ENCODE results near the gene LCORL.
"Not testable (repeated sequence)": the region's sequence is repeated elsewhere in the genome, so short reads cannot be mapped to it uniquely, and the experiment has no call there.

The LCORL gene

DNA sequence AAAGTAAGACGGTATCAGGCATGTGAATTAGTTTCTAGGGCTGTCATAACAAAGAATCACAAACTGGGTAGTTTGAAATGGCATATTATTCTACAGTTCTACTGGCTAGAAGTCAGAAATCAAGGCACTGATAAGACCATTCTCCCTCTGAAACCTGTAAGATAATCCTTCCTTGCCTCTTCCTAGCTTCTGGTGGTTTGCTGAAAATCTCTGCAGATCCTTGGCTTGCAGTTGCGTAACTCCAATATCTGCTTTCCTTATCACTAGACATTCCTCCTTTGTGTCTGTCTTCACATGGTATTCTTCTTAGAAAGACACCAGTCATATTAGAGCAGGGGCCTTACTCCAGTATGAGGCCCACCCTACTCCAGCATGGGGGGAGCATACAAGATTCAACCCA lies 19.6 kb upstream of the LCORL start:
- no peak overlapping the region for H2BK5ac ChIP-seq (ENCODE audit: low read length)
- no peak overlapping the region for H3K14ac ChIP-seq (ENCODE audit: low read length)
- H2AK5ac ChIP-seq (ENCODE audit: low read depth, low read length): no peak overlapping the region
- no peak overlapping the region for H3K18ac ChIP-seq (ENCODE audit: low read length)
- H3K23ac ChIP-seq (ENCODE audit: low read depth, low read length, poor library complexity): no peak overlapping the region
- H3K4ac ChIP-seq (ENCODE audit: low read length): no peak overlapping the region
- DNase-seq (ENCODE audit: low spot score): no peak
- H2AFZ ChIP-seq (ENCODE audit: low read length): no peak overlapping the region
- no peak overlapping the region for H3K27ac ChIP-seq (replicated peaks; ENCODE audit: low read length)
- WGBS, 2 donors (ENCODE audit: extremely low coverage in 2 of 2, insufficient read length in 2 of 2, insufficient replicate concordance in 1 of 2): no CpG with 5 or more reads among the region's 2 CpGs
- no peak overlapping the region for H4K91ac ChIP-seq (ENCODE audit: low read depth, low read length, poor library complexity)
- H2BK12ac ChIP-seq (ENCODE audit: low read length): no peak overlapping the region
- H3K9ac ChIP-seq (ENCODE audit: low read depth, low read length, poor library complexity): no peak overlapping the region
- no peak overlapping the region for H4K8ac ChIP-seq (ENCODE audit: low read depth, low read length)
- H3K4me2 ChIP-seq (ENCODE audit: insufficient read depth, low read length, poor library complexity, severe bottlenecking): no peak overlapping the region
- H2BK120ac ChIP-seq (ENCODE audit: low read depth, low read length): no peak overlapping the region
- no peak overlapping the region for H3K4me3 ChIP-seq (ENCODE audit: low read length in 2 of 2)
- H3K27me3 ChIP-seq (ENCODE audit: control insufficient read depth in 3 of 3, insufficient read depth in 3 of 3, low read depth in 1 of 3, low read length in 3 of 3): no peaks in the 10 kb centered on the region
- H3K4me1 ChIP-seq (ENCODE audit: control insufficient read depth in 2 of 2, insufficient read depth in 1 of 2, low read depth in 1 of 2, low read length in 2 of 2): no peaks in the 10 kb centered on the region
- H3K79me1 ChIP-seq (ENCODE audit: low read depth, low read length): no peaks in the 10 kb centered on the region
- H3K36me3 ChIP-seq (replicated peaks in 1 of 2; ENCODE audit: control insufficient read depth in 2 of 2, insufficient read depth in 2 of 2, low read length in 2 of 2): no peaks in the 10 kb centered on the region
- no peak overlapping the region for H2BK15ac ChIP-seq (ENCODE audit: low read length)
- no peaks in the 10 kb centered on the region for H3K9me3 ChIP-seq (replicated peaks in 1 of 2; ENCODE audit: control insufficient read depth in 2 of 2, insufficient read depth in 1 of 2, low read depth in 1 of 2, low read length in 2 of 2)

DNA sequence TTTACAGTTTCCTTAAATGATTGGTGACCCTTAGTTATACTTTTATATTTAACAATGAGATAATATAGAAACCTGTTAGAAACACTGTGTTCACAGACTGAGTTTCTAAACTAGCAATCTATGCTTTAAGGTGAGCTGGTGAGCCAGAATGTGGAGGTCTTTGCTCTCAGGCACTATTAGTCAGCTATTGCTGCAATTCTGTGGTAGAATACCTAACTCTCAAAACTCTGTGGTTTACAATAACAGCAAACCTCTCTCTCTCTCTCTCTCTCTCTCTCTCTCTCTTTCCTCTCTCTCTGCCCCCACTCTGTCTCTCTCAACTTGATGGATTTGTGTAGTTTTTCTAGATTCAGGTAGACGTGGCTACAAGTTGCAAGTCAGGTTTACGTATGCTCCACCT lies 17.6 kb upstream of the LCORL start:
- WGBS, 2 donors (ENCODE audit: extremely low coverage in 2 of 2, insufficient read length in 2 of 2, insufficient replicate concordance in 1 of 2): no CpG with 5 or more reads among the region's 2 CpGs
- no peaks in the 10 kb centered on the region for H3K36me3 ChIP-seq (replicated peaks in 1 of 2; ENCODE audit: control insufficient read depth in 2 of 2, insufficient read depth in 2 of 2, low read length in 2 of 2)
- no peak overlapping the region for H4K8ac ChIP-seq (ENCODE audit: low read depth, low read length)

DNA sequence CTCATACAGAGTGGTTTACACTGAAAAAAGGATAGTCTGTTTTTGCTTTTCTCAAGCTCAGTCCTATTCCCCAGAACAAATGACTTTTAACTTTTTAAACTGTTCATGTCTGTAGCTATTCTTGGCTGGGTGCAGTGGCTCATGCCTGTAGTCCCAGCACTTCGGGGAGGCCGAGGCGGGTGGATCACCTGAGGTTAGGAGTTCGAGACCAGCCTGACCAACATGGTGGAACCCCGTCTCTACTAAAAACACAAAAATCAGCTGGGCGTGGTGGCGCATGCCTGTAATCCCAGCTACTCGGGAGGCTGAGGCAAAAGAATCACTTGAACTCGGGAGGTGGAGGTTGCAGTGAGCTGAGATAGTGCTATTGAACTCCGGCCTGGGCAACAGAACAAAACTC lies 14.8 kb upstream of the LCORL start:
- not testable (repeated sequence) for H3K79me1 ChIP-seq (ENCODE audit: low read depth, low read length); H3K27ac ChIP-seq (replicated peaks; ENCODE audit: low read length); H2AFZ ChIP-seq (ENCODE audit: low read length); H3K27me3 ChIP-seq (ENCODE audit: control insufficient read depth in 3 of 3, insufficient read depth in 3 of 3, low read depth in 1 of 3, low read length in 3 of 3); H3K4ac ChIP-seq (ENCODE audit: low read length); H3K4me3 ChIP-seq (ENCODE audit: low read length in 2 of 2); H4K8ac ChIP-seq (ENCODE audit: low read depth, low read length); H2BK120ac ChIP-seq (ENCODE audit: low read depth, low read length); H3K4me1 ChIP-seq (ENCODE audit: control insufficient read depth in 2 of 2, insufficient read depth in 1 of 2, low read depth in 1 of 2, low read length in 2 of 2); H2BK5ac ChIP-seq (ENCODE audit: low read length); H2BK15ac ChIP-seq (ENCODE audit: low read length); H3K4me2 ChIP-seq (ENCODE audit: insufficient read depth, low read length, poor library complexity, severe bottlenecking); DNase-seq (ENCODE audit: low spot score); H2BK12ac ChIP-seq (ENCODE audit: low read length); H3K14ac ChIP-seq (ENCODE audit: low read length); H3K23ac ChIP-seq (ENCODE audit: low read depth, low read length, poor library complexity); H3K36me3 ChIP-seq (replicated peaks in 1 of 2; ENCODE audit: control insufficient read depth in 2 of 2, insufficient read depth in 2 of 2, low read length in 2 of 2); H2AK5ac ChIP-seq (ENCODE audit: low read depth, low read length); H3K9ac ChIP-seq (ENCODE audit: low read depth, low read length, poor library complexity); H3K9me3 ChIP-seq (replicated peaks in 1 of 2; ENCODE audit: control insufficient read depth in 2 of 2, insufficient read depth in 1 of 2, low read depth in 1 of 2, low read length in 2 of 2); H4K91ac ChIP-seq (ENCODE audit: low read depth, low read length, poor library complexity); H3K18ac ChIP-seq (ENCODE audit: low read length)
- WGBS, 2 donors (ENCODE audit: extremely low coverage in 2 of 2, insufficient read length in 2 of 2, insufficient replicate concordance in 1 of 2): no CpG with 5 or more reads among the region's 10 CpGs

More for the DNA sequence above, 17.6 kb upstream of the LCORL start:
- H3K27ac ChIP-seq (replicated peaks; ENCODE audit: low read length): no peak overlapping the region
- no peak overlapping the region for H2BK15ac ChIP-seq (ENCODE audit: low read length)
- H2BK12ac ChIP-seq (ENCODE audit: low read length): no peak overlapping the region
- no peak for DNase-seq (ENCODE audit: low spot score)
- no peak overlapping the region for H3K9ac ChIP-seq (ENCODE audit: low read depth, low read length, poor library complexity)
- no peak overlapping the region for H4K91ac ChIP-seq (ENCODE audit: low read depth, low read length, poor library complexity)
- no peak overlapping the region for H3K4me3 ChIP-seq (ENCODE audit: low read length in 2 of 2)
- no peak overlapping the region for H3K4me2 ChIP-seq (ENCODE audit: insufficient read depth, low read length, poor library complexity, severe bottlenecking)
- H3K79me1 ChIP-seq (ENCODE audit: low read depth, low read length): no peaks in the 10 kb centered on the region
- H3K9me3 ChIP-seq (replicated peaks in 1 of 2; ENCODE audit: control insufficient read depth in 2 of 2, insufficient read depth in 1 of 2, low read depth in 1 of 2, low read length in 2 of 2): no peaks in the 10 kb centered on the region
- no peak overlapping the region for H2BK5ac ChIP-seq (ENCODE audit: low read length)
- no peak overlapping the region for H2AK5ac ChIP-seq (ENCODE audit: low read depth, low read length)
- H3K4me1 ChIP-seq (ENCODE audit: control insufficient read depth in 2 of 2, insufficient read depth in 1 of 2, low read depth in 1 of 2, low read length in 2 of 2): no peaks in the 10 kb centered on the region
- no peaks in the 10 kb centered on the region for H3K27me3 ChIP-seq (ENCODE audit: control insufficient read depth in 3 of 3, insufficient read depth in 3 of 3, low read depth in 1 of 3, low read length in 3 of 3)
- no peak overlapping the region for H3K14ac ChIP-seq (ENCODE audit: low read length)
- no peak overlapping the region for H3K18ac ChIP-seq (ENCODE audit: low read length)
- no peak overlapping the region for H2AFZ ChIP-seq (ENCODE audit: low read length)
- no peak overlapping the region for H2BK120ac ChIP-seq (ENCODE audit: low read depth, low read length)
- no peak overlapping the region for H3K23ac ChIP-seq (ENCODE audit: low read depth, low read length, poor library complexity)
- H3K4ac ChIP-seq (ENCODE audit: low read length): no peak overlapping the region

DNA sequence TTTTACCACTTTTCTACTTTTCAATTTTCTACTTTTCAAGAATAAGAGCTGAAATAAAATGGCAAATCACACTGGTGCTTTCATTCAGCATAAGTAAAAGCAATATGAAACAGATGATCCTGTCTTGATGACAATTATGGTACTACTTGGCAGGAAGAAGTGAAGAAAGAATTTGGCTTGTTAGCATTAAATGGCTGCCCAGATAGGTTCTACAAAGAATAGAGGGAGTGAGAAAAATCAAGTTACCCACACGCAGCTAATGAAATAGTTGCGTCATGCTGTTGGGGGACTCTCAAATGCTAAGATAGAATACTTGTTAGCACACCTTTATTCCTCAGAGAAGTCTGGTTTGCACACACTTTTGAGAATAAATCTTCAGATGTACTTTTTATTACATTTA lies 12.5 kb upstream of the LCORL start:
- no peak overlapping the region for H3K27ac ChIP-seq (replicated peaks; ENCODE audit: low read length)
- H2BK120ac ChIP-seq (ENCODE audit: low read depth, low read length): no peak overlapping the region
- H3K9ac ChIP-seq (ENCODE audit: low read depth, low read length, poor library complexity): no peak overlapping the region
- DNase-seq (ENCODE audit: low spot score): no peak
- no peak overlapping the region for H2BK12ac ChIP-seq (ENCODE audit: low read length)
- H4K8ac ChIP-seq (ENCODE audit: low read depth, low read length): no peak overlapping the region
- H3K4me3 ChIP-seq (ENCODE audit: low read length in 2 of 2): no peak overlapping the region
- no peak overlapping the region for H2BK5ac ChIP-seq (ENCODE audit: low read length)
- no peak overlapping the region for H3K14ac ChIP-seq (ENCODE audit: low read length)
- H4K91ac ChIP-seq (ENCODE audit: low read depth, low read length, poor library complexity): no peak overlapping the region
- no peaks in the 10 kb centered on the region for H3K9me3 ChIP-seq (replicated peaks in 1 of 2; ENCODE audit: control insufficient read depth in 2 of 2, insufficient read depth in 1 of 2, low read depth in 1 of 2, low read length in 2 of 2)
- H3K18ac ChIP-seq (ENCODE audit: low read length): no peak overlapping the region
- no peak overlapping the region for H3K23ac ChIP-seq (ENCODE audit: low read depth, low read length, poor library complexity)
- no peak overlapping the region for H3K4me2 ChIP-seq (ENCODE audit: insufficient read depth, low read length, poor library complexity, severe bottlenecking)
- WGBS, 2 donors (ENCODE audit: extremely low coverage in 2 of 2, insufficient read length in 2 of 2, insufficient replicate concordance in 1 of 2): no CpG with 5 or more reads among the region's 2 CpGs
- H2AFZ ChIP-seq (ENCODE audit: low read length): no peak overlapping the region
- H2BK15ac ChIP-seq (ENCODE audit: low read length): no peak overlapping the region
- H3K27me3 ChIP-seq (ENCODE audit: control insufficient read depth in 3 of 3, insufficient read depth in 3 of 3, low read depth in 1 of 3, low read length in 3 of 3): peaks cover 0 to 4% (median 0%) of the 10 kb centered on the region in 3 experiments
- H3K79me1 ChIP-seq (ENCODE audit: low read depth, low read length): no peaks in the 10 kb centered on the region
- no peaks in the 10 kb centered on the region for H3K36me3 ChIP-seq (replicated peaks in 1 of 2; ENCODE audit: control insufficient read depth in 2 of 2, insufficient read depth in 2 of 2, low read length in 2 of 2)
- H3K4me1 ChIP-seq (ENCODE audit: control insufficient read depth in 2 of 2, insufficient read depth in 1 of 2, low read depth in 1 of 2, low read length in 2 of 2): no peaks in the 10 kb centered on the region
- H2AK5ac ChIP-seq (ENCODE audit: low read depth, low read length): no peak overlapping the region
- H3K4ac ChIP-seq (ENCODE audit: low read length): no peak overlapping the region
